NK-92 treated with Interleukin-12 subunit alpha and Interleukin-12 subunit beta, amount 100 ng/mL, for 24 hours (cell line): ENCODE data around the gene C22orf23.

Experiments used
- DNase-seq: peaks from one replicate; lab custom pipeline; 2025; lab: John Stamatoyannopoulos, UW

Gene C22orf23

DNA sequence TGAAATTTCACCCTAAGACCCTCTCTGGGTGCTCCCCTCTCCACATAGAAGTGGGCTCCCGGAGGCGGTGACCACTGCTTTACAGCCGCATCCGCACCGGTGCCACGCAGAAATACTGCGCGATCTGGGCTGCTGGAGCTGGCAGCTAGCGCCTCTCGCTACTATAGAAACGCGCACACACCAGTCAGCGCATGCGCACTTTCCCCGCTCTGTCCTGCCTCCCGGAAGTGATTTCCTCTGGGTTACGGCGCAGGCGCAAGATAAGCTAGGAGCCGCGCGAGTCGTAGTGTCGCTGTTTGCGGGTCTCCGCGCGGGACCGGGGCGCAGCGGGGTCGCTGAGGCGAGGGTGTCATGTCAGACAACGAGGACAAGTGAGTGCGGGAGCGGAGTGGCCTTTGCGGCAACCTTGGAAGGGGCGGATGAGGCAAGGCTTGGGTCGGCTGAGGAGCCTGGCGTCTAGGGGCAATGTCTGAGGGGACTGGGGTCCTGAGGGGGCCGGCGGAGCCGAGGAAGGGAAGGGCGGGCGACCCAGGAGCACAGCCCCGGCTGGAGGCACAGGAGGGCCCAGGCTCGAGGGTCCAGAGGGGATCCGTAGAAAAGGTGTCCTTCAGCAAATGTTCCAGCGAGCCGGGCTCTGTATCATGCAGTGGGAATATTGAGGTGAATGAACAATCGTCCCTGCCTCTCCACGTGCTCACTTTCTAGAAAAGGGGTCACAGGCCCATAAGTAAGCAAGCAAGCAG, at the start of gene C22orf23, which contains the start of gene POLR2F:
C22orf23 (minus strand) TSS at position 165 of the 743 bp plus-strand sequence. CDS start 452 bp downstream, outside the sequence.
POLR2F (plus strand) TSS at position 263 of the 743 bp plus-strand sequence; CDS start at position 352, 89 bp downstream.
- DNase-seq, result peak; percentile 86

DNA sequence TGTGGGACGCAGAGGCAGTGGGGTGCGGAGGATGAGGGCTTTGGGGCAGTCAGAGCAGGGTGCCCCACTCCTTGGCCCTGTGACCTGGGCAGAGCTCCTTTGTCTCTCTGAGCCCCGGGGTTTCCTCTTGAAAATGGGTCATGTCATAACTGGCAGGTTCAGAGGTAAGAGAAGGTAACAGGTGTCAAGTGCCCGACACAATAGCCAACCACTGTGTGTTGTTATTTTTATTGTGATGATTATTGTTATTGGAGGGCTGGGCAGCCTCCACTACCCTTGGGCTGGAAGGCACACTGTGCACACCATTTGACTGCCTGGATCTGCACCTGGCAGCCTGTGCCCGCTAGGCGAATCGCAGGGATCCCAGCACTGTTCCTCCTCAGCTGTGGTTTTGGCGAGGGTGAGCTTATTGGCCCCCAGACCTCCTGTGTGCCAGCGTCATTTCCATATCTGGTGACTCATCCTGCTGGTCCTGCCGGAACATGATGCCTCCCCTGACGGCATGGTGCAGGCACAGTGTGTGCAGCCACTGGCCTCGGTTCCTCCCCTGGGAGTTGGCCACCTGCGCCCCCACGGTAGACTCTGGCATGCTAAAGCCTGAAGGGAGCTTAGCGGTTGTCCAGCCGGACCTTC, 46.4 kb upstream of the C22orf23 start:
- no peak for DNase-seq

DNA sequence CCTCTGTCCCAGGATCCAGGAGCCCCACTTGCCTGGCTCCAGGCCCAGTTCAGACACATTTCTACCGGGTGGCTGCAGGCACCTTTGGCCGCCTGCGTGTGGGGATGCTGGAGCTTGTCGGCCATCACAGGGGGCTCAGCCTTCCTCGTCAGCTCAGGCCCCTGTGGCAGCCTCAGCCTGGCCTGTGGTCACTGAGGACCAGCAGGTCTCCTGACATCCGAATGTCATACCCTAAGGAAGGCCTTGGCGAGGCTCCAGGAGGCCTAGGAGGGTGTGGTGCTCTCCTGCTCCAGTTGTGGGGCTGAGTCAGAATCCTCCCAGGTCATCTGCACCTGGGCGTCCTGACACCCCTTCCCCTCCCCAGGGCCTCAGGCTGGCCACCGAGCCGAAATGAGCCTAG, 45.8 kb upstream of the C22orf23 start:
- no peak for DNase-seq

DNA sequence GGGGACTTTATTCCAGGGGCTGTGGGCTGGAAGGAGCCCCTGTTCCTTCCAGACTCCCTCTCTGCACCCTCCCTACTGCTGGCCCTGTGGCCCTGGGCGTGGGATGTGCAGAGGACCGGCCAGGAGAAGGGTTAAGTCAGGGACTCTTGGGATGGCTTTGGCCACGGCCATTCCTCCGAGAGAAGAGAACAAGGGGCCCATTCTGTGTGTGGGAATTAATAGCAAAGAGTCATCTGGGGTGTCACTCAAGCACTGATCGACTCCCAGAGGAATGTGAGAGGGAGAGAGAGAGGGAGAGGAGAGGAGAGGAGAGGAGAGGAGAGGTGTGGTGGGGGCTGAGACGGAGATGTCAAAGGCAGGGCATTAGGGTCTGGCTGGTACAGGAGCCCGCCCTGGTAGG, 45.1 kb upstream of the C22orf23 start:
- no peak for DNase-seq

DNA sequence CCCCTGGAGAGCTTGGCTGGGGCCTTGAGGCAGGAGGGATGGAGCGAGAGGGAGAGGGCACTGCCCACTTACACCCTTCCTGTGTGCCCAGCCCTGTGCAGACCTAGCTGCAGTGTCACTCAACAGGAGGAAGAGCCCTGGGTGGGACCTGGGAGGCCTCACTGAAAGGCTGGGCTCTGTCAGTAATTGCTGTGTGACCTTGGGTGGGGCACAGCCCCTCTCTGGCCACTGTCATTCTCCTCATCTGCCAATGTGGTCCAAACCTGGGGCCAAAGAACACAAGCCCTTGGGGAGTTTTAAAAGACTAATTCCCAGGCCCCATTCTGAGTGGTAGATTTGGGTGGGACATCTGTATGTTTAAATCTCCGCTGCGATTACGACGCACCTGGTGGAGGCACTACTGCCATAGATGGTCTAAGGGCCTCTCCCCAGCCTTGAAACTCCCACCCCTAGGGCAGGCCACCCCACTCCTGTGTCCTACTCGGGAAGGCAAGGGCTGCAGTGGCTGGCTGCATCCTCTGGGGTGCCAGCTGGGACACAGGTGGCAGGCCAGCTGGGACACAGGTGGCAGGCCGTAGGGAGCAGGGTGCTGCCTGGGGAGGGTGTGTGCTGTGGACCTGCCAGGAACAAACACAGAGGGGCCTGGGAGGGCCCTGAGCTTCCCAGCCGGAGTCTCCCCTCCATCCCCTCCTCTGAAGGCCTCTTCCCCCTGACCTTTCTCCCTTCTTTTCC, 43.3 kb upstream of the C22orf23 start:
- DNase-seq, result no peak

DNA sequence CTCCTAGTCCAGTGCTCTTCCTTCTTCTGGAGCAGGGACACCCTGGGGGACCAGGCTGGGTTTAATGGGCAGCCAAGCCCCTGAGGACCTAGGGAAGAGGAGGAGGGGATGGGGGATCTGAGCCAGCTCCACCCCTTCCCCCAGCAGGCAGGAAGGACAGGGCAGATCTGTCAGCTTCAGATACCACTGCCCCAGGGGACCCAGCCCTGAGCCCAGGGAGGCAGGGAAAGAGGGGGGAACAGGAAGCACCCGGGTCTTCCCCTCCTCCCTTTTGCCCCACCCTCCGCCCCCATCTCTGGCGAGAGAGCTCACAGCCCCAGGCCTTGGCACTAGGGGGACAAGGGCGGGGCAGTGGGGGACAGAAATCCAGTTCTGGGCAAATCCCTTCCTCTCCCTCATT, 42.7 kb upstream of the C22orf23 start:
- no peak for DNase-seq

DNA sequence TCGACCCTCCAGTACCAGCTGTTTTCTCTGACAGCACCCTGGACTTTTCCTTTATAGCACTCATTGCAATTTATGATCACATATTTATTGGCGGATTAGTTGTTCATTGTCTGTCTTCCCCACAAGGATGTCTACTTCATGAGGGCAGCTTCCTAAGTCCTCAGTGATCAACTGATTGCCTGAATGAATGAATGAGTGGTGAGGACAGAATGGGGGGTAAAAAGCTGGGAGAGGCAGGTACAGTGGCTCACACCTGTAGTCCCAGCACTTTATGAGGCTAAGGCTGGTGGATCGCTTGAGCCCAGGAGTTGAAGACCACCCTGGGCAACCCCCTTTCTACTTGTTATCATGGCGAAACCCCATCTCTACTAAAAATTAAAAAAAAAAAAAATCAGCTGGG, 42.1 kb upstream of the C22orf23 start:
- DNase-seq, result no peak

DNA sequence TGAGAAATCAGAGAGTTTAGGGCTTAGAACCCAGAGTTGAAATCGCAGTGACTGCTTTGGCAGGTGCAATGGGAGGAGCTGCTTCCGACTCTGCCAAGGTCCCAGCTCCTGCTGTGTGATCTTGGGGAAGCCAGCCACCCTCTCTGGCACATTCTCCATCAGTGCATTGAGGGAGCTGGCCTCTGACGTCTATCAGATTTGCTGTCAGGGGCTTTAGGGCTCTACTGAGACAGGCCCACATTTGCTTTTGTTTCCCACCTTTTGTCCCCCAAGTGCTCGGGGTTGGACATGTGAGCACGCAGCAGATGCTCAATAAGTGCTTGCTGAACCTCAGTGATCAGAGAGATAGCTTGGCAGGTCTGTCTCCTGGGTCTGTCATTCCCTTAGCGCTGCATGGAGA, 41.6 kb upstream of the C22orf23 start:
- no peak for DNase-seq

DNA sequence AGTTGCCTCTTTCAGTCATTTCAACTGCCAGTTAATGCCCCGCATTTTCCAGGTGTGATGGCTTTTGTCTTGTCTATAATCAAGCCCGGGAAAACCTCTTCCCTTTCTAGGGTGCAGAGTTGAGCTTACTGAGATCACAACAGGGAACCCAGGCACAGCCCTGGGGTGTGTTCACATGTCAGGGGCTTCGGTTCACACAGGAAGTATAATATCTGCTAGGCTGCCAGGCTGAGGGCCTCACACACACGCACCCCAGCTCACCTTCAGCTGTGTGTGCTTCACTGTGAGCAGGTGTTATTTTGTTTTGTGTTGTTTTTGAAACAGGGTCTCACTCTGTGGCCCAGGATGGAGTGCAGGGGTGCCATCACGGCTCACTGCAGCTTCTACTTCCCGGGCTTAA, 40.6 kb upstream of the C22orf23 start:
- DNase-seq, result peak; percentile 18

DNA sequence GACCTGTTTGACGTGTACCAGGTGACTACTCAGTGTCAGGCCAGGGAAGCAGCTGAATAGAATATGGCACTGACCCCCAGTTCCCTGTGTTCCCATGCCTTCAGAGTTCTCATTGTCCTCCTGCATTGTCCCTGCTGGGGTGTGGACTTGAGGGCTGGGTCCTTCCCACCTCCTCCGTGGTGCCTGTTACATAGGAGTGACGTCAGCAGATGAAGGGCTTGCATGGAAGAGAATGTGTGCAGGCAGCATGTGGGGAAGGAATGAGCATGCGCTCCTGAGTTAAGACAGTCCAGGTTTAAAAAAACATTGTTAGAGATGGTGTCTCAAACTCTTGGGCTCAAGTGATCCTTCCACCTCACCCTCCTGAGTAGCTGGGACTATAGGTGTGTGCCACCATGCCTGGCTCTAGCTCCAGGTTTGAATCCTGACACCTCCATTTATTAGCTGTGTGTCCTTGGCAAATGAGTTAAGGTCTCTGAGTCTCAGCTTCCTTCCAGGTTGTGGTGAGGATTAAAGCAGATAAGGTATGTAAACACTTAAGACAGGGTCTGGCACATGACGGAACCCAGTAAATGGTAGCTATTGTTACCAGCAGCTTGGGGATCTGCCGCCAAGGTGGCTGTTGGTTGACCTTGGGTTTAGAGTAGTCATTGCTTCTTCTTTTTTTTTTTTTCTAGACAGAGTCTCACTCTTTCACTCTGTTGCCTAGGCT, 38.5 kb upstream of the C22orf23 start:
- DNase-seq, result no peak

DNA sequence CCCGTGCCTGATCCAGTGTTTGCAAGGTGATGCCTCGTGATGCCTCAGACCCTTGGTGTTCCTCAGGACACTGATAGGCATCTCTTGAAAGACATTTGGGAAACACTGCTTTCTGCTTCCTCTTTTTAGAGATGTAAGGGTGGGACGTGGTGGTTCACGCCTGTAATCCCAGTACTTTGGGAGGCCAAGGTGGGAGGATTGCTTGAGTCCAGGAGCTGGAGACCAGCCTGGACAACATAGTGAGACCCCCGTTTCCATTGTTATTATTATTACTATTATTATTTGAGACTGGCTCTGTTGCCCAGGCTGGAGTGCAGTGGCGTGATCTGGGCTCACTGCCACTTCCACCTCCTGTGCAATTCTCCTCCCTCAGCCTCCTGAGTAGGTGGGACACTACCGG, 37.5 kb upstream of the C22orf23 start:
- DNase-seq, result no peak

DNA sequence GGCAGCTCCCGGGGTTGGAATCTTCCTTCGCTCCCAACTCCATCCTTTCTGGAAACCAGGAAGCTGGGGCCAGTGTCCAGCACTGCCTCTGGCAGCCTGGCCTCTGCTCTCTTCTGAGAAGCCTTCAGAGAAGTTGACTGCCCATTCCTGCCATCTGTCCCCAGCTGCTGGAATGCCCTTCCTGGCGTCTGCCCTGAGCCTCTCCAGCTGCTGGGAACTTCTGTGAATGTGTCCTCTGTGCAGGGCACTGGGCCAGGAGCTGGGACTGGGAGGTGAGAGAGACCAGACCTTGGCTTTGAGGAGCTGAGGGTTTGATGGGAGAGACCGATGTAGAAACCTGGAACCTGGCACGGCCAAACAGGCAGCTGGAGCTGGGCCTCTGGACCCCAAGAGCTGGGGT, 36.9 kb upstream of the C22orf23 start:
- DNase-seq, result no peak

DNA sequence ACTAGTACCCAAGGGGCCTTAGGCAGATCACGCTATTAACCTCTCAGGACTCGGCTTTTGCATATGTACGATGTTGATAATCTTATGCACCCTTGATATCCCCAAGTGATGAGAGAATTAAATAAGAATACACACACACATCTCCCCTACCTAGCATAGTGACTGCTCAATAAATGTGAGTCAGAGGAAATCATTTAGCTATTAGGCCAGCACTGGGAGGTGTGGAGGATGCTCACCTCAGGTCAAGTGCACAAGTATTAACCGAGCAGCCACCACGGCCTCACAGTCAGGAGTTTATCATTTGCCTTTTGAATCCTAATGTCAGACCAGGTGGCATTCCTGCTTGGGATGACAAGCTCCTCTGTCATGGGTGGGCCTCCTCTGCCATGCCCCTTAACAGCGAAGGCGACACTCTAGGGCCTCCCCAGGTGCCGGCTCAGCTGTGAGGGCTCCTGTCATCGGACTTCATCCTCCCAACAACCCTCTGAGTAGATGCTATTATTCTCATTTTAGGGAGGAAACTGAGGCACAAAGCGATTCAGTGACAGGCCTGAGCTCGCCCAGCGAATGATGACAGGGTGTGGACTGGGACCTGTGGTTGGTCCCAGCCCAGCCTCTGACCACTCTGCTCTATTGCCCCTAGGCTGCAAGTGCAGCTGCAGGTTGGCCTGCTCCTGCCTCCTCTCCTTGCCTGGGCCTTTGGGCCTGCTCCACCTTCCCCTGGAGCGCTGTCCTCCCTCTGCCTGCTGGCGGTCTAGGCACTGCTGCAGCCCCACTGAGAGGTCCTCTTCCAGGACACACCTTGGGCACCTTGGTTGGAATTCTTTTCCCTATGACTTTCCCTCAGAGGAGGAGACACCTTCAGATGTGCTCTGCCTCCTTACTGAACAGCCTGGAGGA, 36.0 kb upstream of the C22orf23 start:
- DNase-seq, result no peak

DNA sequence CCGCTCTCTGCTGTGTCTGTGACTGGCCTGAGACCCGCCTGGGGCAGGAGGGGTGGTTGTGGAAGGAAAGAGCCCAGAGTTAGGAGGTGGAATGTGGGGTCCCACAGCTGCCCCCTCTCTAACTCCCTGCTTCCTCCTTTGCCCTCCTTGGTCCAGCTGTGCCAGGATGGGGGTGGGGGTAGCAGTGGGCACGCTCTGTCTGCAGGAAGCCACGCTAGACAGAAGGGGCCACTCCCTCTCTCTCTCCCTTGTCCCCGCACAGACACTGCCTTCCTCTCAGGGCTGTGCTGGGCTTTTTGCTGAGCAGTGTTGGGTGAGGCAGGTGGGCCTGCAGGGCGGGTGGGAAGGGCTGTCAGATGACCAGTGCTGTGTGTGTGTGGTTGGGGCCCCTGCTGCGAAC, 33.0 kb upstream of the C22orf23 start:
- DNase-seq, result no peak

DNA sequence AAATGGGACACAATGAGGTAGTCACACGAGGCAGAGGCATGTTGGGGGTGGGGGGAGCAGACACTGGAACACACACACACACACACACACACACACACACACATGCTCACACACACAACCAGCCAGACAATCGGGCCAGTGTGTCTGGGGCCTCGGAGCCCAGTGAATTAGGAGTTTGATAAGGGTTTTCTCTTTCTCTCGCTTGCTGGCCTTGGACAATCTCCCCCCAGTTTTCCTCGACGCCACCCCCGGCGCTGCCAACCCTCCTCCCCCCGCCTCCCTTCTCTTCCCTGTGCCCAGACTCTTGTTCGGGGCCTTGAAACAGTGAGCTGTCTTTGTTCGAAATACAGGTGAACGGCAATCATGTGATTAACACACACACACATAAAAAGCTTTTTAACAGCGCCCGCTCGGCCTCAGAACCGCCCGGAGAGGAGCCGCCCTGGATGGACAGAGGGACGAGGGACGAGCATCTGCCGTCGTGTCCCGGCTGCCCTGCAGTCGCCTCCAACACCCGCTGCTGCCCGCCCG, 32.4 kb upstream of the C22orf23 start:
- no peak for DNase-seq

DNA sequence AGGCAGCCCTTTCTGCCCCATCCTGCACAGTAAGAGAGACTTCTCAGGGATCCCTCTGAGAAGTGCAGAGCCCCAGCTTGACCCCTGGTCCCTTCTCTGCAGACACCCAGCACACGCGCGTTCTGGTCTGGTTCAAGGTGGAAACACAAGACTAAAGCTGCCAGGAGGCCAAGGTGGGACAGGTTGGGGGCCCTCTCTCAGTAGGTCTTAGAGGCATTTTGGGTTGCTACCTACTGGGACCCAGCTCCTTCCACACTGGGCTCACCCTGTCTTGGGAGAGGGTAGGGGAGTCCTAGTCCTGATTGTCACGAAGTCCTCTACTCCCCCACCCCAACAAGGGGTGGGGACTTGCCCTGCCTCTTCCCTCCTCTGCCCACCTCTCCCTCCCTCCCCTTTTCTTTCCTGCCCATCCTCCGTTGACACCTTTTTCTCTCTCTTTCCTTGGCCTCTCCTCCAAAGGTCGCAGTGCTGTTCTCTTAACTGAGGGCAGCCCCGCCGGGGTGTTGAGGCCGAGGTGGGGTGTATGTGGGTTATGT, 31.7 kb upstream of the C22orf23 start:
- DNase-seq, result no peak

DNA sequence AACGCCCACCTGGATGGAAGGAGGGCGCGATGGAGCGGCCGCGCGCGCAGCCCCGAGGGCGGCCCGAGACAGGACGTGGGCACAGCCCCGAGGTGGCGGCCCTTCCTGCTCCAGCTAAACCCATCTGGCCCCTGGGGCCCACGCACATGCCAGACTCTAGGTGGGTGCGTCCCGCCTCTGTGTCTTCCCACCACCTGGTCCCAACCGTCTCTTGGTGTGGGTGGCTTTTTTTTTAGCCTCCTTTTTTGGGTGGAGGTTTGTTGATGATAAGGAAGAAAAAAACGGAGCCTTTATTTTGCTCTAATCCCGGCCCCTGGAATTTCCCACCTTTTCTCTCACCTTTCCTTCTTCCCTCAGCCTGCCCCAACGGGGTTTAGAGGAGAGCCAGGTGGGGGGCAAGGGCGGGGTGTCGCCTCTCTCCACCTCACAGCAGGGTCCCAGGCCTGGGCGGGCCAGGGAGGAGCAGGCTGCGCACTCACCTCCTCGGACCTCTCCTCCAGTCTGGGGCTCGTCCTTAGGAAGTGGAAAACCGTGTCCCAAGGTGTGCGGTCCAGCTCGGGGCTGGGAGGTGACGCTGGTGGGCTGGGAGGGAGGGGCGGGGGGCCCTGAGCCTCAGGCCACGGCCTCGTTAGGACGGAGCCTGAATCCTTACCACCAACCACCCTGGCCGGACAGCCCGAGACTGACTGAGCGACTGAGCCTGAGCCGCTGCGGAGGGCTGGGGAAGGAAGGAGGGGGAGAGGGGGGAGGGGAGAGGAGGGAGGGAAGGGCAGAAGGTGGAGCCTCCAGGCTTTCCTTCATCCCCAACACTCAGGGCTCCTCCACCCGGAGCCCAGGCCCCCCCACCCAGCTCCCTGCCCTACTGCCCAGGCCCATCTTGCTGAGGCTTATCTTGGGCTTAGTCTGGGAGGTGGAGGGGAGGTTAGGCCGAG, 30.7 kb upstream of the C22orf23 start, which contains the start of gene SOX10:
SOX10 (minus strand) TSS at position 696 of the 932 bp plus-strand sequence. CDS start 771 bp downstream, outside the sequence.
- DNase-seq, result no peak

DNA sequence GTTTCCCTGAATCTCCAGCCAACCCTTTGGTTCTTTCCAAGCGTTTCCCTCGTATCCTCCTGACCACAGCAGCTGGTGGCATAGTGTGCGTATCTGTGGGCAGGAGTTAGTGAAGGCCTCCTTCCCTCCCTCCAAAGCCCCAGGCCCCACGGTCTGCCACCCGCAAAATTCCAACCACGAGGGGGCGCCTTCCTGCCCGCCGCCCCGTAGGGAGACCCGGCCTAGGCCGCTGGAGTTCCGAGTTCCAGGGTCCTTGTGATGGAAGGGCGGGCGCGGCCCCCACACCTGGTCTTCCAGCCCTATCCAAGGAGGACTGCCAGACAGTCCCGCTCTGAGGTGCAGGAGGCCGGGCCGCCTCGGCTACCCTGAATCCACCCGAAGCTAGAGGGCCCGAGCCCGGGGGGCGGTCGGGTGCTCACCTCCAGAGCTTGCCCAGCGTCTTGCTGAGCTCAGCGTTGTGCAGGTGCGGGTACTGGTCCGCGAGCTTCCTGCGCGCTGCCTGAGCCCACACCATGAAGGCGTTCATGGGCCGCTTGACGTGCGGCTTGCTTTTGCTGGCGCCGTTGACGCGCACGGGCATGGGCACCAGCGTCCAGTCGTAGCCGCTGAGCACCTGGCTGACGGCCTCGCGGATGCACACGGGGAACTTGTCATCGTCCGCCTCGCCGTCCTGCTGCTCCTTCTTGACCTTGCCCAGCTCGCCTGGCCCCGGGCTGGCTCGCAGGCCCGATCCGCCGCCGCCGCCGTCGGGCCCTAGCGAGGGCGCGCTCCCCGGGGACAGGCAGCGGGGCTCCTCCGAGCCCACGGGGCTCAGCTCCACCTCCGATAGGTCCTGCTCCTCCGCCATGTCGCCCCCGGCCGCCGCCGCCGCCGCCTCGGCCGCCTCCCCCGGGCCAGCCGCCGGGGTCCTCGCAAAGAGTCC, 29.8 kb upstream of the C22orf23 start:
- no peak for DNase-seq
